Stimulated activated naive CD8-positive, alpha-beta T cell treated with anti-CD3 and anti-CD28 coated beads, Interleukin-15, amount 100 ng/mL, for 72 hours (primary cell): ENCODE measurements around the gene MTCL1.

Experiments used
- ATAC-seq: fragments of 150-1000 bp; cut with Tn5 transposase; 2 replicates; pipeline ENCODE4 v1.10.0; 2021; ENCODE audit warnings: mild to moderate bottlenecking, moderate library complexity
- DNase-seq, 2 donors: peaks; one replicate each; pipeline ENCODE4 v3.0.0; 2021 to 2022
- H3K27ac Mint-ChIP-seq, 2 donors: one replicate each; pipeline ENCODE4 v1.8.0; 2022; ENCODE audit warnings: mild to moderate bottlenecking in 2 of 2, mixed read lengths in 2 of 2, moderate library complexity in 2 of 2
- H3K27me3 Mint-ChIP-seq: one replicate; pipeline ENCODE4 v1.8.0; 2022; ENCODE audit warnings: mixed read lengths
- H3K4me1 Mint-ChIP-seq: one replicate; pipeline ENCODE4 v1.8.0; 2022; ENCODE audit warnings: mild to moderate bottlenecking, mixed read lengths
- H3K4me3 Mint-ChIP-seq, 2 donors: one replicate each; pipeline ENCODE4 v1.8.0; 2022; ENCODE audit warnings: mild to moderate bottlenecking in 2 of 2, mixed read lengths in 2 of 2, moderate library complexity in 1 of 2
- H3K9me3 Mint-ChIP-seq, 2 donors: one replicate each; pipeline ENCODE4 v1.8.0; 2022; ENCODE audit warnings: mixed read lengths in 2 of 2

MTCL1 gene

DNA sequence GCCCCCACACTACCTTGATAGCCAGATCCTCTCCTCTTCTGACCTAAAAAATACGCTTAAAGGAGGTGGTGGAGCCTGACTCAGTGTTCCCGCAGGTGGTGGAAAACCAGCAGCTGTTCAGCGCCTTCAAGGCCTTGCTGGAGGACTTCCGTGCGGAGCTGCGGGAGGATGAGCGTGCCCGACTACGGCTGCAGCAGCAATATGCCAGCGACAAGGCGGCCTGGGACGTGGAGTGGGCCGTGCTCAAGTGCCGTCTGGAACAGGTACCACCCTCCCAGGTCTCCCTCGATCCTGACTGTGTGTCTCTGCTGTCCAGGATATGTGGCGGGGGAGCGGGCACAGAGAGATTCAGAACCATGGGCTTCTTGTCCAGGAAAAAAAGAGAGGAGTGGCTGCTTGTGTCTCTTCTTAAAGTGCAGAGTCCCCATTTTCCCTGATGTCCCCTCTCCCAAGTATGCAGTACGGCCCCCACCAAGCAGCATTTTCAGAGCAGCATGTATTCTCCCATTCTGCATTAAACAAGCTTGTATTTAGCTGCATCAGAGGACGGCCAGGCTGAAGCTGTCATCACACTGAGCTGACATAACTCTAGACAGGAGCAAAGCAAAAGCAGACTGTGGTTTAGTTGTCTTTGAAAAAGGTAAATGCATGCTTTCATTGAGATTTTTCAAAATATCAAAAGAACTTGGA lies 101.6 kb downstream of the MTCL1 start:
- DNase-seq (no peak), ATAC-seq (peak; percentile 12)
- no peaks in the 10 kb centered on the region for H3K9me3 Mint-ChIP-seq
- H3K27ac Mint-ChIP-seq = no peak overlapping the region
- no peak overlapping the region for H3K4me3 Mint-ChIP-seq
- no peaks in the 10 kb centered on the region for H3K27me3 Mint-ChIP-seq
- H3K4me1 Mint-ChIP-seq = peaks cover 26% of the 10 kb centered on the region

GRCh38 chr18:8807488-8807805 lies 102.1 kb downstream of the MTCL1 start:
- Mint-ChIP-seq H3K9me3 (no peaks in the 10 kb centered on the region), H3K27ac (peak overlapping the region in 1 of 2 donors; percentile 13)
- peak; percentile 78 for ATAC-seq

DNA sequence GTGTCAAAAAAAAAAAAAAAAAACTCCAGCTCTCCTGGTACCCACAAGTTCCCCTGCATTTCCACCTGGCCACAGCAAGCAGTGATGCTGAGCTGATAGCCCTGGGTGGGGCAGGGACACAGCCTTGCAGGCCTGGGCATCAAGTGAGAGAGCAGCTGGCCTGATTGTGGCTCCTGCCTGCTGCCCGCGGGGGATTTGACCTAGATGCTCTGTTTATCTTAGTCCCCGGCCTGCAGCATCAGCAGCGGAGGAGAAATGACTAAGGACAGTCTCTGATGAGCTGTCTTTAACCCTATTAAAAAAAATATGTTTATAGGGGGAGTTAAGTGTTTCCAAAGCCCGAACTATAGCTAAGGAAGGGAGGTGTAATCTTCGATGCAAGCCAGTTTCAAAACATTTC lies 102.6 kb downstream of the MTCL1 start:
- DNase-seq = no peak
- Mint-ChIP-seq H3K9me3 (no peaks in the 10 kb centered on the region), H3K27ac (no peak overlapping the region), H3K27me3 (peaks cover 5% of the 10 kb centered on the region), H3K4me3 (no peak overlapping the region), H3K4me1 (peaks cover 26% of the 10 kb centered on the region)
- ATAC-seq = no peak

More at GRCh38 chr18:8807488-8807805, 102.1 kb downstream of the MTCL1 start:
- Mint-ChIP-seq H3K4me3 (no peak overlapping the region), H3K4me1 (peaks cover 26% of the 10 kb centered on the region), H3K27me3 (no peaks in the 10 kb centered on the region)
- DNase-seq = no peak

GRCh38 chr18:8809514-8809913 lies 104.2 kb downstream of the MTCL1 start:
- H3K27me3 Mint-ChIP-seq = peaks cover 8% of the 10 kb centered on the region
- ATAC-seq (no peak), DNase-seq (no peak)
- no peaks in the 10 kb centered on the region for H3K9me3 Mint-ChIP-seq
- H3K27ac Mint-ChIP-seq = peak overlapping the region in 1 of 2 donors; percentile 23
- H3K4me1 Mint-ChIP-seq = peaks cover 26% of the 10 kb centered on the region
- no peak overlapping the region for H3K4me3 Mint-ChIP-seq

GRCh38 chr18:8810157-8810556 lies 104.8 kb downstream of the MTCL1 start:
- DNase-seq (no peak), ATAC-seq (no peak)
- Mint-ChIP-seq H3K27me3 (peaks cover 8% of the 10 kb centered on the region), H3K4me1 (peaks cover 26% of the 10 kb centered on the region), H3K9me3 (no peaks in the 10 kb centered on the region), H3K27ac (peak overlapping the region in 1 of 2 donors; percentile 23), H3K4me3 (no peak overlapping the region)

DNA sequence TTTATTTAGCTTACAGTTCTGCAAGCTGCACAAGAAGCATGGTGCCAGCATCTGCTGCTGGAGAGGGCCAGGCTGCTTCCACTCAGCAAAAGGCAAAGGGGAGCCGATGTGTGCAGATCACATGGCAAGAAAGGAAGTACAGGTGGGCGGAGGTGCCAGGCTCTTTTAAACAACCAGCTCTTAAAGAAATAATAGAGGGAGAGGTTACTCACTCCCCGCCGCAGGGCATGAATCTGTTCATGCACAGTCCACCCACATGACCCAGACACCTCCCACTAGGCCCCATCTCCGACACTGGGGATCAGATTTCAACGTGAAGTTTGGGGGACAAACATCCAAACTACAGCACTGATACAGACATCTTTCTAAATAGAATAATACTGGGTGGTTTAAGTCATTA lies 105.8 kb downstream of the MTCL1 start:
- Mint-ChIP-seq H3K27me3 (peaks cover 8% of the 10 kb centered on the region), H3K4me1 (peaks cover 26% of the 10 kb centered on the region), H3K27ac (peak overlapping the region in 1 of 2 donors; percentile 75), H3K9me3 (no peaks in the 10 kb centered on the region), H3K4me3 (no peak overlapping the region)
- ATAC-seq (no peak), DNase-seq (no peak)

DNA sequence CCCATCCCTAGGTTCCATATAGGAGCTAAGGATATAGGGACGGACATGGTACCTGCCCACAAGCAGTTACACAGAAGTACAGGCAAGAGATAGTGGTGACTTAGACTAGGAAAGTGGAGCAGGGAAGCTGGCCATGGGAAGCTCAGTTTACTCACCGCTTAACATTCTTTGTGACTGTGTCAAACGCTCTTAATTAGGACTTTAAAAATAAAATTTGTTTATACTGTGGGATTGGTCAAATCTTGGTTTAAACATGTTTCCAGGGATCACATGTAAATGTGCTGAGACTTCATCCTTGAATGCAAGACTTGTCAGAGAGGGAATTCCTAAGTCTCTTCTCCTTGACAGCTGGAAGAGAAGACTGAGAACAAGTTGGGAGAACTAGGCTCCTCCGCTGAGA lies 107.3 kb downstream of the MTCL1 start:
- Mint-ChIP-seq H3K9me3 (no peaks in the 10 kb centered on the region), H3K27ac (peak overlapping the region; percentile 31 to 54), H3K4me1 (peaks cover 16% of the 10 kb centered on the region), H3K4me3 (no peak overlapping the region), H3K27me3 (peaks cover 8% of the 10 kb centered on the region)
- DNase-seq = no peak
- ATAC-seq = no peak

DNA sequence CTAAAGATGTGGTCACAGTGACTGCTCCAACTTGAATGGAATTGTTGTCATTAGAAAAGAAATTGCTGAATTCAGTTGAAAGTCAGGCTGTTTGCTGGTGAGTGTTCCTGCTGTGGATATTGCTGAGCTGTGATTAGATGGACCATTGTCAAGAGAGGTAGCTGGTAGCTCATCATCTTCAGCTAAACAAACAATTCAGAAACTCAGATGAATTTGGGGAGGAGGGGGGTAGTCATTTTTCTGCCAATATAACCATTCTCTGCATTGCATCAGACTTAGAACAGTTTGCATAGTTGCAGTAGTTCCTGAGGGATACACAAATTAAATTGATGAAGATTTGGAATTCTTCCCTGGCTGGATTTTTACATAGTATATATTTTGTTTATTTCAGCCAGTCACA lies 108.3 kb downstream of the MTCL1 start:
- DNase-seq (no peak), ATAC-seq (no peak)
- no peak overlapping the region for H3K27ac Mint-ChIP-seq
- H3K9me3 Mint-ChIP-seq = no peaks in the 10 kb centered on the region
- H3K27me3 Mint-ChIP-seq = peaks cover 8% of the 10 kb centered on the region
- H3K4me3 Mint-ChIP-seq = no peak overlapping the region
- H3K4me1 Mint-ChIP-seq = peaks cover 14% of the 10 kb centered on the region

DNA sequence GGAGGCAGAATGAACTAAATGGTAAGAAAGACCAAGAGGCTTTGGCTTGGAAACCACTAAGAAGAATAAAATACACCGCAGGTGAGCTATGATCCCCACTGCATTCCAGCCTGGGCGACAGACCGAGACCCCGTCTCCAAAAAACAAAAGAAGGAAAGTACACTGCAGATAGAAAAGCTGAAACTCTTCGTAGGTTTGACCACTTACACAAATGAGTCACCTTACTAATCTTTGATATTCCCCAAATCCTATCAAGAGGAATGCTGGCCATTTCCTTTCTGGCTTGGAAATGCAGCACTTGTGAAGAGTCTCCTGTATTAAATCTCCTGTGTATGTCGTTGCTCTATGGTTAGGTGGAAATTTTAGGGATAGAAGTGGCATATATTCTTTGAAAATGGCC lies 108.8 kb downstream of the MTCL1 start:
- Mint-ChIP-seq H3K27me3 (peaks cover 8% of the 10 kb centered on the region), H3K27ac (no peak overlapping the region), H3K4me1 (peaks cover 14% of the 10 kb centered on the region), H3K4me3 (no peak overlapping the region), H3K9me3 (no peaks in the 10 kb centered on the region)
- ATAC-seq = no peak
- DNase-seq = no peak

DNA sequence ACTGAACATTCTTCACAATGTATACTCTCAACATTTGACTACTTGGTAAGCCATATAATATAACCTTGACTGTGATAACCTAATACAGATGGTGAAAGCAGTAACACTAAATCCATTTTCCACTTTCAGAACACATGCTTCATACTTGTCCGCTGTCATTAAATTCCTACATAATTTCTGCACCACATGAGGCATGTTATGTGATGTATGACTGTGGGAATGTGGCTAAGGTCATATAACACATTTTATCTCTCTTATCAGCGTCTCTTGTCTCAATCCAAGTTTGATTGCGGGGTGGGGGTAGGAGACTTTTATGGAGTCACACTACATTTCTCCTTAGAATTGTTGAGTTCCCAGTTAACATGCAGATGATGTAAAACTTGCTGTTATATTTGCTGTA lies 110.9 kb downstream of the MTCL1 start:
- Mint-ChIP-seq H3K27ac (no peak overlapping the region), H3K9me3 (no peaks in the 10 kb centered on the region), H3K4me1 (peaks cover under 1% of the 10 kb centered on the region), H3K27me3 (peaks cover 8% of the 10 kb centered on the region), H3K4me3 (no peak overlapping the region)
- ATAC-seq (no peak), DNase-seq (no peak)

DNA sequence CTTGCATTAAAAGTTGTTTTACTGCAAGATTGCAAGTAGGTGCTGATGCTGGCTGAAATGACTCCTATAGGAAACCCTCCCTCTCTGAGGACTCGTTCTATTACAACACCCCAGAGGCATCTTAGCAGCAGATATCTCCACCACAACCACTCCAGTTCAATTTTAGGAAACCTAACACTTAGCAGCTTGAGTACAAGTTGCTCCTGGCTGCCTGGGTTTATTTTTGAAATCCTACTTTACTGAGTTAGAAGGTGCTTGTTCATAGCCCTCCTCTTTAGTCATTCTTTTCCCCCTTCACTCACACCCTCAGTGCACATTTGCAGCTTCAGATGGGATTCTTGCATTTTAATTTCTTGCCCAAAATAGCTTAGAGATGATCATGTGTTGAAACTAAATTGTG lies 111.5 kb downstream of the MTCL1 start:
- Mint-ChIP-seq H3K27me3 (peaks cover 8% of the 10 kb centered on the region), H3K27ac (no peak overlapping the region), H3K4me3 (no peak overlapping the region), H3K4me1 (no peaks in the 10 kb centered on the region), H3K9me3 (no peaks in the 10 kb centered on the region)
- ATAC-seq (no peak), DNase-seq (no peak)

GRCh38 chr18:8818982-8819381 lies 113.6 kb downstream of the MTCL1 start:
- H3K27ac Mint-ChIP-seq = no peak overlapping the region
- no peaks in the 10 kb centered on the region for H3K9me3 Mint-ChIP-seq
- DNase-seq (no peak), ATAC-seq (no peak)
- no peak overlapping the region for H3K4me3 Mint-ChIP-seq
- no peaks in the 10 kb centered on the region for H3K4me1 Mint-ChIP-seq
- H3K27me3 Mint-ChIP-seq = no peaks in the 10 kb centered on the region

DNA sequence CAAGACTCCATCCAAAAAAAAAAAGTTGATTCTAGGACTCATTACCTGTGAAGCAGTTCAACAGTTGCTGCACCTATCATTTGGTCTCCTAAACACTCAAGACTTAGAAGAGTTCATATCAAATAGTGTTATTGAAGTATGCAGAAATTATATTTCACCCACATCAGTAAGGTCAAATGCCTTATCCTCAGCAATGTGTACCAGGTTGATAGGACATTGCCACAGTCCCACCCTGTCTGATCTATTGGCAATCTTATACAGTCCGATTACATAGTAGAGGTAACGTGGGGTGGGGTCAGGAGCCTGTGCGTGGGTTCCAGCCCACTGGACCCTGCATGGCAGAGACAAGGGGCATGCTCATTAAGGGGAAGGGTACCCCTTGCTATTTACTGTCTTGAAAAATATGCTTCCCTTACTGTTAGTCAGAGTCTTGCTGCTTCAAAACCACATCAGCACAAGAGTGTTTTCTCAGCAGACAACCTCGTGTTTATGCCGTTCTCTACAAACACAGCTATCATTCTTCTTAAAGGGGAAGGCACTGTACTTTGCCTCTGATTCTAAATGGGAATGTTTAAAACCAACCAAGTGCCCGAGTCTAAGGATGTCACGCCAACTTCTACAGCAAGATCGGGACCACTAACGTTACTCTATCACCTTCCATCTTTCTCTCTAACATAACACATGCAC lies 115.2 kb downstream of the MTCL1 start:
- Mint-ChIP-seq H3K4me3 (no peak overlapping the region), H3K27me3 (no peaks in the 10 kb centered on the region), H3K9me3 (no peaks in the 10 kb centered on the region), H3K4me1 (no peaks in the 10 kb centered on the region), H3K27ac (no peak overlapping the region)
- ATAC-seq = no peak
- no peak for DNase-seq

DNA sequence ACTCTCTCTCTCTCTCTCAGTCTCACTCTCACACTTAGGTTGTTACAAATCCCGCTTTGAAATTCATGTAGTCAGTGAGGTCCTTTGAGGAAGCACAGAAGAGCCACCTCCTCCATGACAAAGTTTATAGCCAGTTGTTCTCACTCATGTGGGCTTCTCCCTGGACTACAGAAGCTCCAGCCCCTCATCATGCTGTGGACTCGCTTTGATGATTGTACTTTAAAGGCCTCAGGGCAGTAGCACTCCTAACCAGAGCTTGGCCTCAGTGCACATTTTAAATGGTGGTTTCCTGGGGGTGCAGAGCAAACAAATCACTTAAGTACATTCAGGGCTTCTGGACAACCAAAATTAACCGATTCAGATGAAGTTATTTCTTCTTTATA lies 115.7 kb downstream of the MTCL1 start:
- H3K27ac Mint-ChIP-seq = peak overlapping the region in 1 of 2 donors; percentile 6
- no peak for ATAC-seq
- no peak for DNase-seq
- no peaks in the 10 kb centered on the region for H3K4me1 Mint-ChIP-seq
- H3K9me3 Mint-ChIP-seq = no peaks in the 10 kb centered on the region
- H3K27me3 Mint-ChIP-seq = no peaks in the 10 kb centered on the region
- H3K4me3 Mint-ChIP-seq = no peak overlapping the region

DNA sequence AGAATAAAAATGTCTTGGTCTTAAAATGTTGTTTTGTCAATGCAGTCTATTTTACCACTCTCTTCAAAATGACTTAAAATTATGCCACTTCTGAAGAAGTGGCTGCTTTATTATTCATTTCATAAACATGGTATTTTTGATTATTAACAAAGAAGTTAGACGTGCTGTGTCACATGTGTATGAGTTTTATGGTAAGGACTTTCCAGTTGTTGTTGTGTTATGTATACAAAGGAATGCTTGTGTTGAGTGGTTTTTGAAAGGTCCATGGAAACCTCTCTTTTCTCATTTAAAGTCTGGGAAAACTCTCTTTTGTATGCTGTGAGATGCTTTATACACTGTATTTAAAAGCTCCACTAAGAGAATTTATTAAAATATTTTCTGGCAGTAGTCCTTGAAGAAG lies 116.2 kb downstream of the MTCL1 start:
- Mint-ChIP-seq H3K9me3 (no peaks in the 10 kb centered on the region), H3K27ac (no peak overlapping the region), H3K27me3 (no peaks in the 10 kb centered on the region), H3K4me1 (no peaks in the 10 kb centered on the region), H3K4me3 (no peak overlapping the region)
- DNase-seq (no peak), ATAC-seq (no peak)

DNA sequence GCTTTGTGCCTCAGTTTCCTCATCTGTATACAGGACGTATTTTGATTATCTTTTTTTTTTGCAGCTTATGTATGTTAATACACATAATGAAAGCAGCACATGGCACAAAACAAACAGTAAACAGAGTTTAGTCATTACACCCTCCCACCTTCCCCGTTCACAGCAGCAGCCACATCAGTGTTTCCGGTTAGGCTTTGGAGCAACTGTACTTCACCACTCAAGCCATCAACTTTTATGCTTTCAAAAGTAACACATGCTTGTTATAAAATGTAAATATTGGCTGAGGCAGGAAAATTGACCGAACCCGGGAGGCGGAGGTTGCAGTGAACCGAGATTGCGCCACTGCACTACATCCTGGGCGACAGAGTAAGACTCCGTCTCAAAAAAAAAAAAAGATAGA lies 117.3 kb downstream of the MTCL1 start:
- Mint-ChIP-seq H3K4me1 (no peaks in the 10 kb centered on the region), H3K4me3 (no peak overlapping the region), H3K27ac (no peak overlapping the region), H3K9me3 (no peaks in the 10 kb centered on the region), H3K27me3 (no peaks in the 10 kb centered on the region)
- ATAC-seq = no peak
- DNase-seq = no peak

DNA sequence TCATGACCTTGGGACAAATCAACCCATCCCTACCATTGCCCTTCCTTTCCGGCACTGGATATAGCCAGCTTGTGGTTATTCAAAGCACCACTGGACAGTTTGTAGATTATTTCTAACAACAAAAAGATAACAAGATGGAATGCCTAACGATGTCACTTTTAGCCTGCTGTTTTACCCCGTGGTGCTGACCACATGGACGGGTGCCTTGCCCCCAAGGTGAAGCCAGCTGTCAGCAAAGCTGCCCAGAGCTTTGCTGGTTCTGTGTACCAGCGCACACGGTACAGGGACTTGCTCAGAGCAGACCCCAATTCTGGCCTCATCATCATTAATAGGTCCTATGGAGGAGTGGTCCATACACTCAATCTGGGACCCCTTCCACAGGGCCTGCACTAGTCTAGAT lies 118.2 kb downstream of the MTCL1 start:
- ATAC-seq = no peak
- Mint-ChIP-seq H3K27me3 (no peaks in the 10 kb centered on the region), H3K27ac (no peak overlapping the region), H3K4me3 (no peak overlapping the region), H3K4me1 (no peaks in the 10 kb centered on the region), H3K9me3 (no peaks in the 10 kb centered on the region)
- DNase-seq = no peak
